SK-N-SH treated with all-trans-retinoic acid at 6 μM for 48 hours (cell line): Measurements from ENCODE around the gene CCT3.

Experiments
- ISL1 ChIP-seq: fragments of 250-450 bp; sonication (Bioruptor Pico); IDR thresholded peaks from 2 replicates; pipeline ENCODE4 v2.1.2; 2022; ENCODE audit warnings: mild to moderate bottlenecking, moderate library complexity
- TF ChIP-seq, protein P1 (sequence below): fragments of 250-450 bp; sonication (Bioruptor Pico); IDR thresholded peaks from 2 replicates; pipeline ENCODE4 v1.8.0; 2021; ENCODE audit warnings: low read depth, mild to moderate bottlenecking, moderate library complexity, borderline replicate concordance
- TF ChIP-seq, protein P2 (sequence below): fragments of 250-450 bp; sonication (Bioruptor Pico); IDR thresholded peaks from 2 replicates; pipeline ENCODE4 v1.8.0; 2020; ENCODE audit warnings: mild to moderate bottlenecking, moderate library complexity, borderline replicate concordance
- TF ChIP-seq, protein P3 (sequence below): fragments of 250-450 bp; sonication (Bioruptor Pico); IDR thresholded peaks from 2 replicates; pipeline ENCODE4 v1.5.1; 2020; ENCODE audit warnings: low read depth, mild to moderate bottlenecking, moderate library complexity

DNA sequence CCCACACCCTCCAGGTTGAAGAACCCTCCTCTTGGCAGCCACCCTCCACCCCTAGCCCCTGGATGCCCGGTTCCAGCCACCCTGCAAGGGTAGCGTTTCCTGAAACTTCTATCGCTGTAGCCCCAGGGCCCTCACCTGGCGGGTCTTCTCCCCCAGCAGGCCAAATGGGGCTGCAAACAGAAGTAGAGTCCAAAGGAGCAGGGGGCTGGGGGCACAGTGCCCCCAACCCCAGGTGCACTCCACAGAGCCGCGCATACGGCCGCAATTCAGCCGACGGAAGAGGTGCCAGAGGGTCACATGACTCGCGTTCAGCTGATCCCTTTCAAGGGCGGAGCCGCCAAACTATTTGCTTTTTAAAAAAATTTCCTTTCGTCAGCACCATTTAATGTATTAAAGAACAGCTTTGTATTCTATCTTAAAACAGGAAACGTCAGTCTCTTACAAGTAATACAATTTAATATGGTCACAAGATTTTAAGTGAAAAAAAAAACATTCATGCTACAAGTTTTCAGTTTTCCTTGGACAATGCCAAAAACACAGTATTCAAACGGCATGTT, 42.6 kb downstream of the CCT3 start, which contains the start of gene GLMP:
- no peak for TF ChIP-seq ISL1 (CRISPR knock-in tag)
- TF ChIP-seq, protein P1, sequence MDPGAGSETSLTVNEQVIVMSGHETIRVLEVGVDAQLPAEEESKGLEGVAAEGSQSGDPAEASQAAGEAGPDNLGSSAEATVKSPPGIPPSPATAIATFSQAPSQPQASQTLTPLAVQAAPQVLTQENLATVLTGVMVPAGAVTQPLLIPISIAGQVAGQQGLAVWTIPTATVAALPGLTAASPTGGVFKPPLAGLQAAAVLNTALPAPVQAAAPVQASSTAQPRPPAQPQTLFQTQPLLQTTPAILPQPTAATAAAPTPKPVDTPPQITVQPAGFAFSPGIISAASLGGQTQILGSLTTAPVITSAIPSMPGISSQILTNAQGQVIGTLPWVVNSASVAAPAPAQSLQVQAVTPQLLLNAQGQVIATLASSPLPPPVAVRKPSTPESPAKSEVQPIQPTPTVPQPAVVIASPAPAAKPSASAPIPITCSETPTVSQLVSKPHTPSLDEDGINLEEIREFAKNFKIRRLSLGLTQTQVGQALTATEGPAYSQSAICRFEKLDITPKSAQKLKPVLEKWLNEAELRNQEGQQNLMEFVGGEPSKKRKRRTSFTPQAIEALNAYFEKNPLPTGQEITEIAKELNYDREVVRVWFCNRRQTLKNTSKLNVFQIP: no peak
- TF ChIP-seq, protein P2, sequence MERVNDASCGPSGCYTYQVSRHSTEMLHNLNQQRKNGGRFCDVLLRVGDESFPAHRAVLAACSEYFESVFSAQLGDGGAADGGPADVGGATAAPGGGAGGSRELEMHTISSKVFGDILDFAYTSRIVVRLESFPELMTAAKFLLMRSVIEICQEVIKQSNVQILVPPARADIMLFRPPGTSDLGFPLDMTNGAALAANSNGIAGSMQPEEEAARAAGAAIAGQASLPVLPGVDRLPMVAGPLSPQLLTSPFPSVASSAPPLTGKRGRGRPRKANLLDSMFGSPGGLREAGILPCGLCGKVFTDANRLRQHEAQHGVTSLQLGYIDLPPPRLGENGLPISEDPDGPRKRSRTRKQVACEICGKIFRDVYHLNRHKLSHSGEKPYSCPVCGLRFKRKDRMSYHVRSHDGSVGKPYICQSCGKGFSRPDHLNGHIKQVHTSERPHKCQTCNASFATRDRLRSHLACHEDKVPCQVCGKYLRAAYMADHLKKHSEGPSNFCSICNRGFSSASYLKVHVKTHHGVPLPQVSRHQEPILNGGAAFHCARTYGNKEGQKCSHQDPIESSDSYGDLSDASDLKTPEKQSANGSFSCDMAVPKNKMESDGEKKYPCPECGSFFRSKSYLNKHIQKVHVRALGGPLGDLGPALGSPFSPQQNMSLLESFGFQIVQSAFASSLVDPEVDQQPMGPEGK (CRISPR knock-in tag): no peak
- TF ChIP-seq, protein P3, sequence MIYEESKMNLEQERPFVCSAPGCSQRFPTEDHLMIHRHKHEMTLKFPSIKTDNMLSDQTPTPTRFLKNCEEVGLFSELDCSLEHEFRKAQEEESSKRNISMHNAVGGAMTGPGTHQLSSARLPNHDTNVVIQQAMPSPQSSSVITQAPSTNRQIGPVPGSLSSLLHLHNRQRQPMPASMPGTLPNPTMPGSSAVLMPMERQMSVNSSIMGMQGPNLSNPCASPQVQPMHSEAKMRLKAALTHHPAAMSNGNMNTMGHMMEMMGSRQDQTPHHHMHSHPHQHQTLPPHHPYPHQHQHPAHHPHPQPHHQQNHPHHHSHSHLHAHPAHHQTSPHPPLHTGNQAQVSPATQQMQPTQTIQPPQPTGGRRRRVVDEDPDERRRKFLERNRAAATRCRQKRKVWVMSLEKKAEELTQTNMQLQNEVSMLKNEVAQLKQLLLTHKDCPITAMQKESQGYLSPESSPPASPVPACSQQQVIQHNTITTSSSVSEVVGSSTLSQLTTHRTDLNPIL (CRISPR knock-in tag): no peak
